Measurements from ENCODE around the gene PTK7. TPM values are rescaled to one million over a fixed set of nuclear protein-coding genes. Genes with fewer than 3 reads are reported as not detected.

The PTK7 gene
- total RNA-seq, 2 donors from 2014 or later, result 8.0 to 9.7 TPM

GRCh38 chr6:43159599-43159998 lies 83.5 kb downstream of the PTK7 start:
- intact Hi-C loops (cut with DNase I, micrococcal nuclease), result no loop called here
- ATAC-seq (no peak), DNase-seq (no peak)

GRCh38 chr6:43163899-43164298 lies 87.8 kb downstream of the PTK7 start:
- intact Hi-C loops (cut with DNase I, micrococcal nuclease), result no loop called here
- DNase-seq (no peak), ATAC-seq (no peak)

GRCh38 chr6:43170417-43170930 lies 94.4 kb downstream of the PTK7 start:
- DNase-seq (peak; percentile 78 to 84), ATAC-seq (peak; percentile 51)
- intact Hi-C loops (cut with DNase I, micrococcal nuclease), result no loop called here

- intact Hi-C loops (cut with DNase I, micrococcal nuclease), result no loop called here
- ATAC-seq (peak; percentile 71), DNase-seq (peak; percentile 100)
Observed at GRCh38 chr6:43170931-43171706, 95.0 kb downstream of the PTK7 start, which contains the start of gene SRF. SRF (plus strand) TSS chr6:43171269; CDS start chr6:43171657, 388 bp downstream.

GRCh38 chr6:43171707-43172103 lies 95.6 kb downstream of the PTK7 start:
- DNase-seq, result peak in 1 of 2 donors; percentile 53
- ATAC-seq, result no peak
- intact Hi-C loops (cut with DNase I, micrococcal nuclease), result no loop called here

- peak; percentile 2 for ATAC-seq
- intact Hi-C loops (cut with DNase I, micrococcal nuclease), result no loop called here
Observed at GRCh38 chr6:43172104-43173007, 96.2 kb downstream of the PTK7 start.

GRCh38 chr6:43173591-43174262 lies 97.6 kb downstream of the PTK7 start:
- DNase-seq (no peak), ATAC-seq (no peak)
- intact Hi-C loops (cut with DNase I, micrococcal nuclease), result no loop called here

More at GRCh38 chr6:43172104-43173007, 96.2 kb downstream of the PTK7 start:
- peak; percentile 68 to 73 for DNase-seq

GRCh38 chr6:43174263-43175112 lies 98.4 kb downstream of the PTK7 start:
- peak; percentile 75 for ATAC-seq
- intact Hi-C loops (cut with DNase I, micrococcal nuclease), result no loop called here
- peak; percentile 95 to 99 for DNase-seq

GRCh38 chr6:43175676-43176422 lies 99.7 kb downstream of the PTK7 start:
- intact Hi-C loops (cut with DNase I, micrococcal nuclease), result no loop called here
- no peak for ATAC-seq
- no peak for DNase-seq

GRCh38 chr6:43176423-43176786 lies 100.3 kb downstream of the PTK7 start:
- intact Hi-C loops (cut with DNase I, micrococcal nuclease), result no loop called here
- ATAC-seq (no peak), DNase-seq (no peak)

GRCh38 chr6:43178150-43178549 lies 102.0 kb downstream of the PTK7 start:
- no peak for ATAC-seq
- DNase-seq, result no peak
- intact Hi-C loops (cut with DNase I, micrococcal nuclease), result no loop called here

GRCh38 chr6:43178951-43179830 lies 103.1 kb downstream of the PTK7 start:
- DNase-seq (no peak), ATAC-seq (no peak)
- intact Hi-C loops (cut with DNase I, micrococcal nuclease), result no loop called here

GRCh38 chr6:43180058-43180457 lies 103.9 kb downstream of the PTK7 start:
- intact Hi-C loops (cut with DNase I, micrococcal nuclease), result no loop called here
- ATAC-seq (no peak), DNase-seq (no peak)

- DNase-seq (no peak), ATAC-seq (no peak)
- intact Hi-C loops (cut with DNase I, micrococcal nuclease), result no loop called here
Observed at GRCh38 chr6:43180985-43181384, 104.9 kb downstream of the PTK7 start.

GRCh38 chr6:43181621-43181941 lies 105.5 kb downstream of the PTK7 start:
- intact Hi-C loops (cut with DNase I, micrococcal nuclease), result no loop called here
- ATAC-seq (no peak), DNase-seq (no peak)

- peak; percentile 86 to 92 for DNase-seq
- ATAC-seq, result peak; percentile 99
- intact Hi-C loops (cut with DNase I, micrococcal nuclease), result no loop called here
Observed at GRCh38 chr6:43181942-43182860, 106.1 kb downstream of the PTK7 start, which contains the start of gene CUL9. CUL9 (plus strand) TSS chr6:43182196; CDS start chr6:43184311, 2,115 bp downstream.
